Spleen (tissue), 7 donors: ENCODE measurements around the gene LRRC4C.

Experiments
- POLR2AphosphoS5 ChIP-seq, 3 donors: sonication (generic); formaldehyde crosslinking; IDR thresholded peaks; one replicate each; pipeline ENCODE4 v1.5.1; 2017; ENCODE audit warnings: antibody characterized with exemption in 3 of 3
- TF ChIP-seq, protein P1 (sequence below), 11 experiments: fragments of 200-600 bp in 7 of 11; fragments of 450-650 bp in 4 of 11; sonication (generic) in 4 of 11; IDR thresholded peaks in 8 of 11; conservative IDR thresholded peaks in 3 of 11; 1 replicate in 7 of 11; 2 replicates in 4 of 11; pipeline versions ENCODE4 v1.4.0 to v1.8.0; 2016 to 2021; ENCODE audit warnings: antibody characterized with exemption in 11 of 11, inconsistent platforms in 4 of 11, mild to moderate bottlenecking in 1 of 11
- donor health status: DM: no; HTN: no; CAD: no; lungs with moderate emphysema.
- donor health status: DM: no; HTN: no; CAD: no.
- donor health status: DM: no; HTN: no; CAD: no.

DNA sequence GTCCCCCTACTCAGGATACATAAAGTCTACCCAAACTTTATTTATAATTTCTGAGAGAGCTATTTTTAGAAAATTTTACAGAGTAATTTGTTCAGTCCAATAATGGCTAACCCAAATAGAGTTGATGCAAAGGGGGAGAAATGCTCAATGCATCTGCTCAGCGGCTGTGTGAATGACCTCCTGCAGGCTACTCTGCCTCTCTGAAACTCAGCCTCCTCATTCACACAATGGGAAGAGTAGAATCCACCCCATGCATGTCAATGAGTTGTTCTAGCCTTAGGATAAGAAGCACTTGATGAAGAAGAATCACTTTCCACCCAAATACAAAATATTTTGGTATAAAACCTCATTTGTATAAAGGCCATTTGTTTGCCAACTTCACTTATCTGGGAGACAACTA lies 1204.0 kb downstream of the LRRC4C start:
- TF ChIP-seq, protein P1, sequence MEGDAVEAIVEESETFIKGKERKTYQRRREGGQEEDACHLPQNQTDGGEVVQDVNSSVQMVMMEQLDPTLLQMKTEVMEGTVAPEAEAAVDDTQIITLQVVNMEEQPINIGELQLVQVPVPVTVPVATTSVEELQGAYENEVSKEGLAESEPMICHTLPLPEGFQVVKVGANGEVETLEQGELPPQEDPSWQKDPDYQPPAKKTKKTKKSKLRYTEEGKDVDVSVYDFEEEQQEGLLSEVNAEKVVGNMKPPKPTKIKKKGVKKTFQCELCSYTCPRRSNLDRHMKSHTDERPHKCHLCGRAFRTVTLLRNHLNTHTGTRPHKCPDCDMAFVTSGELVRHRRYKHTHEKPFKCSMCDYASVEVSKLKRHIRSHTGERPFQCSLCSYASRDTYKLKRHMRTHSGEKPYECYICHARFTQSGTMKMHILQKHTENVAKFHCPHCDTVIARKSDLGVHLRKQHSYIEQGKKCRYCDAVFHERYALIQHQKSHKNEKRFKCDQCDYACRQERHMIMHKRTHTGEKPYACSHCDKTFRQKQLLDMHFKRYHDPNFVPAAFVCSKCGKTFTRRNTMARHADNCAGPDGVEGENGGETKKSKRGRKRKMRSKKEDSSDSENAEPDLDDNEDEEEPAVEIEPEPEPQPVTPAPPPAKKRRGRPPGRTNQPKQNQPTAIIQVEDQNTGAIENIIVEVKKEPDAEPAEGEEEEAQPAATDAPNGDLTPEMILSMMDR (IDR thresholded peaks at IDR 0.05 in 8 of 11, conservative IDR thresholded peaks at IDR 0.05 in 3 of 11): no peak
- TF ChIP-seq POLR2AphosphoS5 (IDR thresholded peaks at IDR 0.05): no peak
